Upper lobe of right lung (tissue), 1 donor: ENCODE measurements around the gene RAB6B. TPM values are rescaled to one million over a fixed set of nuclear protein-coding genes. Genes with fewer than 3 reads are reported as not detected.

Source experiments
- ATAC-seq: fragments of 200-7000 bp; cut with Tn5 transposase; one replicate; pipeline ENCODE4 v1.9.1; 2020; ENCODE audit warnings: mild to moderate bottlenecking, moderate library complexity
- DNase-seq: peaks from one replicate; pipeline ENCODE4 v3.0.0-alpha.2; 2020
- H3K27ac ChIP-seq: fragments of 200-600 bp; one replicate; pipeline ENCODE4 v1.8.0; 2022
- H3K27me3 ChIP-seq: fragments of 200-600 bp; one replicate; pipeline ENCODE4 v1.8.0; 2022; ENCODE audit warnings: mild to moderate bottlenecking
- H3K36me3 ChIP-seq: fragments of 200-600 bp; one replicate; pipeline ENCODE4 v1.8.0; 2022
- H3K4me1 ChIP-seq: fragments of 200-600 bp; one replicate; pipeline ENCODE4 v1.8.0; 2022
- H3K4me3 ChIP-seq: fragments of 200-600 bp; one replicate; pipeline ENCODE4 v1.8.0; 2022; ENCODE audit warnings: mild to moderate bottlenecking
- H3K9me3 ChIP-seq: fragments of 200-600 bp; one replicate; pipeline ENCODE4 v1.8.0; 2022
- CTCF ChIP-seq: fragments of 200-600 bp; IDR thresholded peaks from one replicate; pipeline ENCODE4 v1.8.0; 2022; ENCODE audit warnings: antibody characterized with exemption
- intact Hi-C: fragments of 100-400 bp; cut with DNase I; formaldehyde crosslinking; loops from one replicate; pipeline ENCODE4 v1.11.0; 2022
- total RNA-seq: library from RNA; stranded (reverse); fragmentation: NEBNext Ultra II Directional; extraction: Animal tissue kit (Norgen Biotek cat#: 25700); gene quantifications from one replicate; pipeline ENCODE4 v1.2.1, GENCODE V29; 2021
- donor health status: DM: no; HTN: yes; CAD: no; lungs with severe emphysema.

RAB6B gene
- total RNA-seq, 1 donor from 2014 or later = 7.4 TPM

DNA sequence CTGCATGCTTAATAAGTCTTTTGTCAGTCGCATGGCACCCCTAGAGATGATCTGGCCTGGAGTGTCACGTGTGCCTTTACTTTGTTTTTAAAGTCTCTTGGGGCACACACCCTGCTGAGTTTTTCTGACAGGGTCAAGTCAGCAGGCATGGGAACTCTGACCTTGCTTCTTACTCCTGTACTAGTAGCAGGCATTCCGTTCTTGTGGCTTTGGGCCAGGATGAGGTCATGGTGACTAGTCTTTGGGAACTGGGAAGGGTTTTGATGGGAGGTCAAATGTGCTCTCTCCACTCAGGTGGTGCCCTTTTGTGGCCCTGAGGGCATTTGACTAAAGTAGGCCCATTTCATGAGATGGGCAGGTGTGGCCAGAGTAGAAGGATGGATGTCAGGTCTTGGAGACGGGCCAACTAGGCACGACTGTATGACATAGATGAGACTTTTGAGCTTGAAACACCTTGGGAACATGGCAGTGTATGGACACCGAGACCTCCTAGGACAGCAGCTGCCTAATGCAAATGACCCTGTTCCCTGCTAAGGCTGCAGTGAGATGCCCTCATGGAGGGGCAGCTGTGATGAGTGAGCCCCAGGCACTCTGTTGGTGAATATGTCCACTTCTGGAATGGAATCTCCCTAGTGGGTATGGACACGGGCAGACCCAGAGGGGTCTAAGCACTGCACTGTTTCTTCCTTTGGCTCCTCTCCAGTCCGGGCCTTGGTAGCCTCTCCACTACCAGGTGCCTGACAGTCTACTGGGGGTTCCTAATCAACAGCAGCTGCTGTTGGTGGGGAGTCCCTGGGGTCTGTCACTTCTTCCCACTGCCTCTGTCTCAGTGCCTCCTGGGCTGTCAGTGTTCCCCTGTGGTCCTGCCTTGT lies 73.7 kb downstream of the RAB6B start:
- intact Hi-C loops = no loop called here
- TF ChIP-seq CTCF = peak; percentile 24
- DNase-seq = no peak
- no peaks in the 10 kb centered on the region for H3K9me3 ChIP-seq
- H3K27ac ChIP-seq = no peak overlapping the region
- H3K4me1 ChIP-seq = no peaks in the 10 kb centered on the region
- H3K36me3 ChIP-seq = peaks cover 65% of the 10 kb centered on the region
- ATAC-seq = peak; percentile 46
- no peaks in the 10 kb centered on the region for H3K27me3 ChIP-seq
- no peak overlapping the region for H3K4me3 ChIP-seq

- ATAC-seq = no peak
- H3K36me3 ChIP-seq = peaks cover 74% of the 10 kb centered on the region
- no peak overlapping the region for H3K27ac ChIP-seq
- intact Hi-C loops = no loop called here
- TF ChIP-seq CTCF = no peak
- no peak overlapping the region for H3K4me3 ChIP-seq
- no peaks in the 10 kb centered on the region for H3K27me3 ChIP-seq
- DNase-seq = no peak
- no peaks in the 10 kb centered on the region for H3K9me3 ChIP-seq
- no peaks in the 10 kb centered on the region for H3K4me1 ChIP-seq
Measured at GRCh38 chr3:133820889-133821675, 74.6 kb downstream of the RAB6B start.

DNA sequence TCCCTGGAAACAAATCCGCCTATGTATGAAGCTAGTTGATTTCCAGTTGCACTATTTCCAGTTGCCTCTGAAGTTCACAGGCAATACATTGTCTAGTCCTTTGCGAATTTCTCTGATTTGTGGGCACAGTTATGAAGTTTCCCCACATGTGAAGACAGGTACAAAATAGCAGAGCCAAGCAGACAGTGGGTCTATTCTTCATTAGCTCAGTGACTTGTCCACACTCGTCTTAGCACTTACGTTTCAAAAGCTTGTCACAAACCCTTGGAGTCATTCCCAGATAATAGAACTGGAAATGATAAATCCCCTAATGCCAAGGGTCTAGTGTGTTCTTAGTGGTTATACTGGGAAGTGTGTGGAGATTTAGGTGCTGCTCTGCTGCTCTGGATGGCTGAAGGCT lies 75.6 kb downstream of the RAB6B start:
- Histone ChIP-seq H3K4me1 (no peaks in the 10 kb centered on the region), H3K4me3 (no peak overlapping the region), H3K36me3 (peaks cover 84% of the 10 kb centered on the region), H3K27ac (no peak overlapping the region), H3K27me3 (no peaks in the 10 kb centered on the region), H3K9me3 (no peaks in the 10 kb centered on the region)
- TF ChIP-seq CTCF = no peak
- no peak for DNase-seq
- no peak for ATAC-seq
- intact Hi-C loops = no loop called here

DNA sequence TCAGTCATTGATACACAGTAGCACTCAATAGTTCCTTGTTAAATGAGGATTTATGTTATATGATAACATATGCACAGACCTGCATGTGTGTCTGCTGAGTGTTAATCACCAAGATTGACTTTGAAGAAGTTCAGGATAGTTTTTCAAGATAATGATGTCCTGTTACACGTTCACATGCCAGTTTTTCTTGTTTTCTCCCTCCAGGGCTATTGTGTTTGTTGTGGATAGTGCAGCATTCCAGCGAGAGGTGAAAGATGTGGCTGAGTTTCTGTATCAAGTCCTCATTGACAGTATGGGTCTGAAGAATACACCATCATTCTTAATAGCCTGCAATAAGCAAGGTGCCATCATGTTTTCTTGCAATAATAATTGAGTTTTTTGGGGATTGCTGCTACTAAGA lies 80.3 kb downstream of the RAB6B start:
- DNase-seq (no peak), ATAC-seq (no peak)
- H3K27me3 ChIP-seq = no peaks in the 10 kb centered on the region
- peaks cover 92% of the 10 kb centered on the region for H3K36me3 ChIP-seq
- no peaks in the 10 kb centered on the region for H3K9me3 ChIP-seq
- no peak for TF ChIP-seq CTCF
- H3K4me3 ChIP-seq = no peak overlapping the region
- intact Hi-C loops = no loop called here
- H3K4me1 ChIP-seq = no peaks in the 10 kb centered on the region
- no peak overlapping the region for H3K27ac ChIP-seq

- ATAC-seq = no peak
- intact Hi-C loops = no loop called here
- Histone ChIP-seq H3K27ac (no peak overlapping the region), H3K4me1 (no peaks in the 10 kb centered on the region), H3K9me3 (no peaks in the 10 kb centered on the region), H3K36me3 (peaks cover 95% of the 10 kb centered on the region), H3K27me3 (no peaks in the 10 kb centered on the region), H3K4me3 (no peak overlapping the region)
- no peak for TF ChIP-seq CTCF
- DNase-seq = no peak
Measured at GRCh38 chr3:133812872-133813271, 82.8 kb downstream of the RAB6B start.
